GM06990 (cell line): ENCODE measurements around the gene GPR135.

Experiments used
- DNase-seq: peaks from one replicate; pipeline ENCODE4 v3.0.0-alpha.2; 2011; ENCODE audit not compliant: insufficient read length; ENCODE audit errors: extremely low read depth
- H3K27me3 ChIP-seq: replicated peaks from 2 replicates; pipeline ENCODE4 v1.6.0; 2011; ENCODE audit warnings: low read length; ENCODE audit not compliant: control insufficient read depth, insufficient read depth
- H3K36me3 ChIP-seq: 2 replicates; pipeline ENCODE4 v1.5.1; 2011; ENCODE audit warnings: low read length; ENCODE audit not compliant: control insufficient read depth, insufficient read depth
- H3K4me3 ChIP-seq: replicated peaks from 2 replicates; pipeline ENCODE4 v1.5.1; 2011; ENCODE audit warnings: low read depth, mild to moderate bottlenecking, control low read depth, low read length
- CTCF ChIP-seq: IDR thresholded peaks from 2 replicates; pipeline ENCODE4 v1.5.1; 2011; ENCODE audit warnings: low read length, control low read depth, mild to moderate bottlenecking, inconsistent platforms; ENCODE audit not compliant: insufficient read depth, poor library complexity, severe bottlenecking

GPR135 gene

DNA sequence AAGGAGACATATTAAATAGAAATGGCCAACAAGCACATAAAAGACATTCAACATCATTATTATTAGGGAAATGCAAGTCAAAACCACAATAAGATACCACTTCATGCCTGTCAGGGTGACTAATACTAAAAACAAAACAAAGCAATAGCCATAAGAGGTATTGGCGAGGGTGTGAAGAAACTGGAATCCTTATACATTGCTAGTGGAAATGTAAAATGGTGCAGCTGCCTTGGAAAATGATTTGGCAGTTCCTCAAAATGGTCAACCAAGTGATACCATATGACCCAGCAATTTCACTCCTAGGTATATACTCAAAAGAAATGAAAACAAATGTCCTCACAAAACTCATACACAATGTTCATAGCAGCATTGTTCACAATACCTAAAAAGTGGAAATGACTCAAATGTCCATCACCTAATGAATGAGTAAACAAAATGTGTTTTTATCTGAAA lies 27.0 kb downstream of the GPR135 start:
- no peaks in the 10 kb centered on the region for H3K27me3 ChIP-seq
- H3K4me3 ChIP-seq, result no peak overlapping the region
- TF ChIP-seq CTCF, result no peak
- no peak for DNase-seq
- no peaks in the 10 kb centered on the region for H3K36me3 ChIP-seq

DNA sequence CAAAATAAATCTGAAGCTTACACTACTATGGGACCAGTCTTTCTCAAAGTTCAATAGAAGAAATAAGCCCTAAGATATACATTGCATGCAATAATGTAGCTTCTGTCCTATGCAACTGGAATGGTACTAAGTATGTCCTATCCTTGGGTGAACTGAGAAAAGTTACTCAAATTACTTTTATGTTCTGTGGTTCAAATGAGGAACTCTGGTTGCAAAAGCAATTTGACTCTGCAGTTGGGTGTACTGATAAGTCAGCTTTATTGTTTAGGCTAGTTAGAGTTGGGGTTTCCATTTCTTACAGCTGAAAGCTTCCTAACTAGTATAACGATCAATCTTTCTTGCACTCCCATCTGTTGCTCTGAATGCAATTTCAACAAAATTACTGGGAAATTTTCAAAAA lies 29.2 kb downstream of the GPR135 start:
- no peak overlapping the region for H3K4me3 ChIP-seq
- DNase-seq, result no peak
- H3K36me3 ChIP-seq, result no peaks in the 10 kb centered on the region
- no peak for TF ChIP-seq CTCF
- no peaks in the 10 kb centered on the region for H3K27me3 ChIP-seq

DNA sequence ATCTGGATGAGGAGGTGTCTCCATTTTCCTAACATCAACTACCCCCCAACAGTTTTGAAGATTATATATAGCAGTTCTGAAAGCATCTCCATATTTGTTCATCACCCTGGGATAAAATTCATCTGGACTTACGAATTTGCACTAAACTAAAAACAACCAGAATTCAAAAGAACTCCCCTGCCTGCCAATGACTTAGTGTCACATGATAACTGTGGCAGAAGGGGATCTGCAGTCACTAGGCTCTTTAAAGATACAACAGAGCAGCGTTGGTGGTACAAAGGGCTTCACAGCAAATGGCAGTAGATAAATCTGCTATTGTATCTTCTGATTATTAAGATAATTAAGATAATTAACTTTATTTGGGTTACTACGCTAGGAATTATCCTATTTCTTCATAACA lies 30.1 kb downstream of the GPR135 start:
- DNase-seq, result no peak
- no peak overlapping the region for H3K4me3 ChIP-seq
- no peak for TF ChIP-seq CTCF
- H3K36me3 ChIP-seq, result no peaks in the 10 kb centered on the region
- no peaks in the 10 kb centered on the region for H3K27me3 ChIP-seq

DNA sequence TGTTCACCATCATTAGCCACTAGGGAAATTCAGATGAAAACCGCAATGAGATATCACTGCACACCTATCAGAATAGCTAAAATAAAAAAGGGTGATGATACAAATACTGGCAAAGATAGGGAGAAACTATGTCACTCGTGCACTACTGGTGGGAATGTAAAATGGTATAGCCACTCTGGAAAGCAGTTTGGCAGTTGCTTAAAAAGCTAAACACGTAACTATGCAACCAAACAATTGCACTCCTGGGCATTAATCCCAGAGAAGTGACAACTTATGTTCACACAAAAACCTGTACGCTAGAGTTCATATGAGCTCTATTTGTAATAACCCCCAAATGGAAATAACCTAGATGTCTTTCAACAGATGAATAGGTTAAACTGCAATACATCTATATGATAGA lies 35.4 kb downstream of the GPR135 start:
- Histone ChIP-seq H3K36me3 (no peaks in the 10 kb centered on the region), H3K4me3 (no peak overlapping the region), H3K27me3 (no peaks in the 10 kb centered on the region; the same call in 1 of the 2 replicates)
- TF ChIP-seq CTCF, result no peak
- no peak for DNase-seq

DNA sequence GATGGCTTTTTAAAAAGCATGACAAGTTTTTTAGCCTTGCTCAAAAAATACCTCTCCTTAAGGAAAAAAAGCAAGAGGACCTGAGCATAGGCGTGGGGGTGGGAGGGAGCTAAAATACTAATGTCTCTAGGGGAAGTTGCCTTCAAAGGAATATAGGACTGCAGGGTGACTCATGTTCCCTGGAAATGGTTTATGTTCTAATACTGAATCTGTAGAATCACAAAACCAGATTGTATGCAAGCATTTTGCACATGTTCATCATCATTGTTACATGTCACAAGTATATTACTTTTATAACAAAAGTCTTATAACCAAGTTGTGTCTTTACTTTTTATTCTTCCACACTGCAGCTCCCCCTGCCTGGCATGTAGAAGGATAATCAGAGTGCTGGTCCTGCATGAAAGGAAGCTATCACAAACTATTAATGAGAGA lies 36.6 kb downstream of the GPR135 start:
- no peak overlapping the region for H3K4me3 ChIP-seq
- no peaks in the 10 kb centered on the region; the same call in 1 of the 2 replicates for H3K27me3 ChIP-seq
- TF ChIP-seq CTCF, result no peak
- no peak for DNase-seq
- H3K36me3 ChIP-seq, result no peaks in the 10 kb centered on the region

DNA sequence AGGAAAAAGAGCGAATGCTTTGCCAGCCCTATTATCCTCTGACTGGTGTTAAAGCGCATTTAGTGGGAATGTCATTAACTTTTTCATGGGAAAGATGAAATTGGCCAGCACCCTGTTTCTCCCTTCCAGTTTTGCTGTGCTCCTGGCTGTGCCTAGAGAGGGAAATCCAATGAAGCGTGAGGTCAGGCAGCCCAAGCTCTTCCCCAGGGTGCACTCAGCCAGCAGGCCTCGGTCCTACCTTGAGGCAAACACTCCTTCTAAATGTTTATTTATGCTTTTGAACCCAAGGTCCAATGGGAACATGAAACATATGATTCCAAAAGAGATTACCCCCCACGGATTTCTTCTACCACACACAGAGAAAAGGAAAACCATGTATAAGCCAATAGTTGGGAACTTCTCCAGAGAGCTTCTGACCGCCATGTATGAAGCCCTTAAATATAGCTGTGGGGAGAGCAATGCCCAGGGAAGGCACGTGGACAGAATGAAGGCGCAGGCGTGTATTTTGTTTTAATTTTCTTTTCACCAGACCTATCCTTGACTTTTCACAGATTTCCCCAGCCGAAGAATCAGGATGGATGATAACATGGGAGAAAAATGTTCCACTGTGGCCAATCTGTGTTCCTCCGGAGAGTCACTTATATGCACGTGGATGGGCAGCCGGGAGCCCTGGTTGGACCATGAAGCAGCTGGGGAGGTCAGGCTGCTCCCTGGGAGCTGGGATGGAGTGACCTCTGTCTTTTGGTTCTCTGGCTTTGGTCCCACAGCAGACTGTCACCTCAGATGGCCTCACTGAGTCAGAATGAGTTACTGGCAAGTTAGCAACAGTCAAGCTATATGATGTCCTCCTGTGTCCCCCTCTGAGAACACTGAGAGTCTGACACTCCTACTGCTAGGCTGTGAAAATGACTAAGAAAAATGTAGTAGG lies 37.3 kb downstream of the GPR135 start:
- Histone ChIP-seq H3K27me3 (no peaks in the 10 kb centered on the region; the same call in 1 of the 2 replicates), H3K4me3 (no peak overlapping the region), H3K36me3 (no peaks in the 10 kb centered on the region)
- no peak for TF ChIP-seq CTCF
- no peak for DNase-seq
